Activated CD4-positive, alpha-beta T cell treated with anti-CD3 and anti-CD28 coated beads, Interleukin-2, Interleukin-6, amounts not matched to agents 100 ng/mL and 50 ng/mL, durations not matched to agents 16 hours and 8 hours (primary cell): ENCODE results near the gene CHST3.
A peak's percentile ranks its signal among the peaks of the same experiment; 100 is the strongest.
"Not testable (repeated sequence)": the region's sequence is repeated elsewhere in the genome, so short reads cannot be mapped to it uniquely, and the experiment has no call there.

Source experiments
- DNase-seq: peaks from one replicate; pipeline ENCODE4 v3.0.0-alpha.2; 2020

Gene CHST3

GRCh38 chr10:71952745-71953144, 11.4 kb upstream of the CHST3 start:
- no peak for DNase-seq

GRCh38 chr10:71957546-71958275, 6.5 kb upstream of the CHST3 start:
- no peak for DNase-seq

GRCh38 chr10:71959526-71959925, 4.7 kb upstream of the CHST3 start:
- DNase-seq, result no peak

- no peak for DNase-seq
Measured at GRCh38 chr10:71961831-71962230, 2.4 kb upstream of the CHST3 start.

- DNase-seq, result no peak
Measured at GRCh38 chr10:71962901-71963300, 1.3 kb upstream of the CHST3 start.

GRCh38 chr10:71963351-71964097, 671 bp upstream of the CHST3 start:
- no peak for DNase-seq

- peak; percentile 29 for DNase-seq
Measured at GRCh38 chr10:71964743-71965515, 734 bp downstream of the CHST3 start.

GRCh38 chr10:71965623-71966022, 1.4 kb downstream of the CHST3 start:
- no peak for DNase-seq

GRCh38 chr10:71966046-71967004, 2.1 kb downstream of the CHST3 start:
- DNase-seq, result no peak

GRCh38 chr10:71967958-71968357, 3.8 kb downstream of the CHST3 start:
- DNase-seq, result not testable (repeated sequence)

- no peak for DNase-seq
Measured at GRCh38 chr10:71968553-71969474, 4.6 kb downstream of the CHST3 start.

GRCh38 chr10:71969929-71970328, 5.7 kb downstream of the CHST3 start:
- no peak for DNase-seq

GRCh38 chr10:71970331-71970730, 6.1 kb downstream of the CHST3 start:
- no peak for DNase-seq

GRCh38 chr10:71970869-71971268, 6.7 kb downstream of the CHST3 start:
- no peak for DNase-seq

GRCh38 chr10:71971311-71971731, 7.1 kb downstream of the CHST3 start:
- DNase-seq, result no peak

- DNase-seq, result no peak
Measured at GRCh38 chr10:71971769-71972555, 7.8 kb downstream of the CHST3 start.

- no peak for DNase-seq
Measured at GRCh38 chr10:71972746-71973695, 8.8 kb downstream of the CHST3 start.

- DNase-seq, result no peak
Measured at GRCh38 chr10:71973777-71974488, 9.7 kb downstream of the CHST3 start.
